C4-2B (cell line): ENCODE measurements around the gene HHEX.

Experiments
- CTCF ChIP-seq: fragments of 450-650 bp; conservative IDR thresholded peaks from 2 replicates; pipeline ENCODE4 v1.5.1; 2017; ENCODE audit warnings: mild to moderate bottlenecking
- ZFX ChIP-seq: fragments of 450-650 bp; IDR thresholded peaks from 2 replicates; pipeline ENCODE4 v1.6.1; 2017

- no peak for TF ChIP-seq CTCF
- no peak for TF ChIP-seq ZFX
Observed at GRCh38 chr10:92696606-92697383, 7.0 kb downstream of the HHEX start.
